Superior temporal gyrus (tissue), 1 donor: ENCODE measurements around the gene APLN.

Source experiments
- DNase-seq: peaks from one replicate; pipeline ENCODE4 v3.0.0-alpha.2; 2016; ENCODE audit errors: extremely low spot score

The APLN gene

GRCh38 chrX:129596077-129596476, 58.7 kb downstream of the APLN start:
- no peak for DNase-seq
